ENCODE data around the gene ARL15.
"Not testable (repeated sequence)": the region's sequence is repeated elsewhere in the genome, so short reads cannot be mapped to it uniquely, and the experiment has no call there.

- TF ChIP-seq CTCF, POLR2A (IDR thresholded peaks at IDR 0.05): not testable (repeated sequence)
Observed at GRCh38 chr5:53982319-53982718, 328.1 kb downstream of the ARL15 start.
